ENCODE results near the gene HYI.

GRCh38 chr1:43438953-43439581 lies 14.7 kb downstream of the HYI start:
- TF ChIP-seq CREB1 (IDR thresholded peaks at IDR 0.05; ENCODE audit: low read depth) (no peak), FOXM1 (IDR thresholded peaks at IDR 0.05; ENCODE audit: borderline replicate concordance, low read depth) (no peak), RAD21 (IDR thresholded peaks at IDR 0.05; ENCODE audit: low read depth) (no peak), EGR1 (IDR thresholded peaks at IDR 0.05) (no peak)

Data from Ishikawa (cell line).